ENCODE data around the gene ASXL2.

- TF ChIP-seq CTCF (IDR thresholded peaks at IDR 0.05) (no peak), POLR2A (IDR thresholded peaks at IDR 0.05) (no peak)
Measured at GRCh38 chr2:25698752-25699151, 179.5 kb downstream of the ASXL2 start.

Data from suprapubic skin (tissue), 3 donors.